GM18873 (cell line): Measurements from ENCODE around the gene HOXD4.

ENCODE experiments used
- ATAC-seq: cut with Tn5 transposase; IDR thresholded peaks from one replicate; pipeline ENCODE4 v1.9.1; 2021; ENCODE audit warnings: mild to moderate bottlenecking, moderate library complexity, moderate number of reproducible peaks; ENCODE audit not compliant: unreplicated experiment, low FRiP score

The HOXD4 gene

GRCh38 chr2:176112375-176113302 is 38.7 kb upstream of the HOXD4 start:
- no peak for ATAC-seq

- ATAC-seq, result no peak
Observed at GRCh38 chr2:176114120-176114929, 37.0 kb upstream of the HOXD4 start.

DNA sequence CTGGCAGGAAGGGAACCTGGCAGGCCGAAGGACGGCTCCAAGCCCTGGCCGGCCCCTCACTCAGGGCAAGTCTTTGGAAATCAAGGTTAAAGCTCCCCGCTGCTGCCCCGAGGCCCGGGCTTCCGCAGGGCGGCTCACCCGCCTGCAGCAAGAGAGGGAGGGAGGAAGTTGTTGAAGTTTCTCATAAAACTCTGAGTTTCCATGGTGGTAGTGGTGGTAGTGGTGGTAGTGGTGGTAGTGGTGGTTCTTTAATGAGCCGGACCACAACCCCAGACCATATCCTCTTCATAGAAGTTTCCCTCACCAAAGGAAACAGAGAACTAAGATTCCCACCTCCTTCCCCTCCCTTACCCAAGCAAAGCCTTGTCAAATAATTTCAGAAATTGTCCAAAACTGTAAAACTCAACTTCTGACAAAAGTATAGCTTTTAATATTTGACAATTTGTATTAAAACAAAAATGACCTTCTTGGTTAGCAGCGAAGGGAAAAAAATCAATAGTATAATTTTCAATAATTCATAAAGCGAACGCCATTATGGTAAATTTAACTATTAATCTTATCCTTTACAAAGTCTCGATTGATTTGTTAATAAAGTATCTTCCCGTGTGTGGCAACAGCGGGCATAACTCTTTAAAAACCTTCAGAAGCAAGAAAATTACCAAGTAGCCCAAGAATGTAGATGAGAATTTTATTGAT is 36.3 kb upstream of the HOXD4 start:
- no peak for ATAC-seq

- ATAC-seq, result no peak
Observed at GRCh38 chr2:176115883-176116813, 35.2 kb upstream of the HOXD4 start, which contains the start of gene HOXD10. Gene HOXD10, plus strand, starts transcription at chr2:176116778. Its CDS starts 56 bp downstream, at chr2:176116834.

DNA sequence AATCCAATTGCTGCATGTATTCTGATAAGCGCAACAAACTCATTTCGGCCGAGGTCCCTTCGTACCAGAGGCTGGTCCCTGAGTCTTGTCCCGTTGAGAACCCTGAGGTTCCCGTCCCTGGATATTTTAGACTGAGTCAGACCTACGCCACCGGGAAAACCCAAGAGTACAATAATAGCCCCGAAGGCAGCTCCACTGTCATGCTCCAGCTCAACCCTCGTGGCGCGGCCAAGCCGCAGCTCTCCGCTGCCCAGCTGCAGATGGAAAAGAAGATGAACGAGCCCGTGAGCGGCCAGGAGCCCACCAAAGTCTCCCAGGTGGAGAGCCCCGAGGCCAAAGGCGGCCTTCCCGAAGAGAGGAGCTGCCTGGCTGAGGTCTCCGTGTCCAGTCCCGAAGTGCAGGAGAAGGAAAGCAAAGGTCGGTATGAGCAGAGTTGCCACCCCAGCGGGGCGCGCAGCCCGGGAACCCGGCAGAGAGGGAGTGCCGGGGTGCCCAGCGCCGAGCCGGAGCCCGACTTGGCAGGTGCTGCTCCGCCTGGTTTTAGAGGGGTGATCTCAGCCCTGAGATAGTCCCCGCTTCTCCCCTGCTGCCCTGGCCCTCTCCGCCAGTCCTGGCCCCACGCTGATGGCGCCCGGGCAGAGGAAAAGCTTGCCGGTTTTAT is 34.1 kb upstream of the HOXD4 start:
- ATAC-seq, result no peak

DNA sequence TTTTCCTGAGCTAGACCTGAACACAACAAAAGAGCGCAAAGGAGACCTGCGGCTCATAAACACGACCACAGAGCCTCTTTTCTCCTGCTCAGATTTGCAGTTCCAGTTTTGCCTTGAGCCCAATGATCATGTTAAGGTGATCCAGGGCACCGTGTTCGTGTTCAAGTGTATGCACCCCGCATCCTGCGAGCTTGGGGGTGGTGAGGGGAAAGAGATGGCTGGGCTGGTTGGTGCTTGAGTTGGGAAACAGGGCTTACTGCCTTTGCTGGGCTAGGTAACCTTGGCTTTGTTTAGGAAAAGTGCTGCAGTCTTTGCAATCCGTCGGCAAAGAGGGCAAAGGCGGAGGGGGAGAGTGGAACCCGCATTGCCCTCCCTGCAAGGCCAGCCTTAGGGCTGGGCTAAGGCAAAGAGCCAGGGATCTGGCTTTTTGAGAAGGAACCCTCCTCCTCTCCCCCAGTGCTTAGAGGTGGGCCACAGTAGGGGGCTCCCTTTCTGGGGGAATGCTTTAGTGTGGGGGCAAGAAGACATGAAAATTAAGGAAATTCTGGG is 33.5 kb upstream of the HOXD4 start:
- ATAC-seq, result no peak

- ATAC-seq, result no peak
Observed at GRCh38 chr2:176118601-176119339, 32.6 kb upstream of the HOXD4 start.

DNA sequence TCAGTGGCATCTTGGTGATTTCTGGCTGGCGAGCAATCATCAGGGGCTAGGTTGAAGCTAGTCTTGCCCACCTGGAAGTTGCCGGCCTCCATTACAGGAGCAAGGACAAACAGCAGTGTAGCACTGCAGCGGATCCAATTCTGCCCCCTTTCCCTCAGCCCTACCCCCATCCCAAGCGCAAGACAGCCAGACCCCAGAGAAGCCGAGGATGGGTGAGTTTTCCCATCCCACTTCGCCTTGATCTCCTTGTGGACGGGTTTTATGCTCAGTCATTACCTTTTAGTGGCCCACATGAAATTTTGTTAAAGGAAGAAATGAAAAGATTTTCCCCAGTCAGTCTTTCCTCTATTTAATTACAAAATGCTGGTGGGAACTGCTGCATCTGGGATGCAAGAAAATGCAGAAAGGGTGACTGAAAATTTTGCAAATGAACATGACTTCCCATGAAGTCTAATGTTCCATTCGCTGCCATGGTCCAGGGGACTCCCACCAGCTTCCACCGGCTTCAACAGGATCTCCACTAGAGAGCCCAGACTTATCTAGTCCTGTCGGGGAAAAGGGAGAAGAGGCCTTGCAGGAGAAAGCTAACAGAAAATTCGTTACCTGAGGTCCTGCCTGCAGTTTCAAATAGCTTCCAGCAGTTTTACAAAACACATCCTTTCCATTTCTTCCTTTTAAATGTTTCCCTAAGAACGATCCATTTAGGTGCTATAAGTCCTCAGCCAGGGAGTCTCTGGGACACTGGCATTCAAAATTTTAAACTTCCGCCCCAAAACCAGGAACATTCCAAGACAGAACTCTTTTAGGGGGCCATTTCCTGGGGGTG is 30.8 kb upstream of the HOXD4 start:
- no peak for ATAC-seq

DNA sequence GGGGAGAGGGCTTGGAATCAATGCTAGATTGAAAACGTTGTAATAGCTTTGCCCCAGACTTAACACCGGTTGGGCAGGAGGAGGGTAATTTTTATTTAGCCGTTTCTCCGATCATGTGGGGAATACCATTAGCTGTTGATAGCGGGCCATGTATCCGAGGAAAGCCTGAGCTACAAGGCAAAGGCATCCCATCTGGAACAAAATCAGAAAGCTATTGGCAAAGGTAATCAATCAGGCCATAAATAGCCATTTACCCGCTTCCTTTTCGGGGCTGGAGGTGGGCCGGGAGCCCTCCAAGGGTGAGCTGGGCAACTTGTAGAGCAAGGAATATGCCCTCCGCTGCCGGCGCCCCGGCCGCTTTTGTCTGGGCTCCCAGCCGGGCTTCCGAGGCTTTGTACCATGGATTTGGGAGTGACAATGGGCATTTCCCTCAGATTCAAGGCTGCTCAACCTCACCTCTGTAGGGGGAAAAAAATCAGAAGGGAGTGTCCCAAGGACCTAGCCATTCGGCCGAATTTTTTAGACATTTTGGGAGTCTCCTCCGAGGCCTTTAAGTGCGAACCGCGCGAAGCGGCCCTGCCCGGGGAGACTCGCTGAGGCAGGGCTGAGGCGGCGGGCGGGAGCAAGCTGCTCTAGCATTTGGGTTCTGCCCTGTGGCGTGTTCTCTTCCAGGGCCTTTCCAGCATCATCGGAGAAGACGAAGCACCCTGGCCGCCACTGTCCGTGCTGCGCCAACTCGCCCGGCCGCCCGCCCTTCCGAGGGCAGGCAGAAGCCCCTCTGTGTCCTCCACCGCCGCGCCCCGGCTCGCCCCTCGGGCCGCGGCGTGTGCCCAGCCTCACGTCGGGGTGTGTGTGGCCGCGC is 29.9 kb upstream of the HOXD4 start:
- ATAC-seq, result no peak

DNA sequence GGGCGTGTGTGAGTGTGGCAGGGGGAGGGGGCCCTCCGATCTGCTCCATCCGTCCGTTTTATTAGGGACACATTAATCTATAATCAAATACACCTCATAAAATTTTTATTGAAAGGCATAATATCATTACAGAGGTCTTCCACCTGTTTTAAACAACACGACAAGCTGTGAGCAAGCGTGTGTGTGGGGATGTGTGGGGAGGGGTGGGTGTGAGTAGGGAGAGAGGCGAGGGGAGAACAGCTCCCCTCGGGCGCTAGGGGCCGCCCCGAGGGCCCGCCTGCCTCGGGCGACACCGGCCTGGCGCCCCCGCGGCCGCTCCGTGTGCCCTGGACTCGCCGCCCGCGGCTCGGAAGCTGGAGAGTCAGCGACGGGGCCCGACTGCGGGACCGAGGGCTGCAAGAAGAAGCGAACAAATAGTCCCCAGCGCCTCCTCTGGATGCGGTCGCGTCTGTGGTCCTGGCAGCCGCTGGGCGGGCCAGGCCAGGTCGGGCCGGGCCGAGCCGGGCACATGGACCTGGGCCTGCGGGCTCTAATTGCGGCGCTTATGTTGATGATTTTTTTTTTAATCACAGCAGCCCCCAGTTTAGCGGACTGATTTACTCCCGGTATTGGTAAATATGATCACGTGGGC is 29.2 kb upstream of the HOXD4 start:
- ATAC-seq, result no peak

DNA sequence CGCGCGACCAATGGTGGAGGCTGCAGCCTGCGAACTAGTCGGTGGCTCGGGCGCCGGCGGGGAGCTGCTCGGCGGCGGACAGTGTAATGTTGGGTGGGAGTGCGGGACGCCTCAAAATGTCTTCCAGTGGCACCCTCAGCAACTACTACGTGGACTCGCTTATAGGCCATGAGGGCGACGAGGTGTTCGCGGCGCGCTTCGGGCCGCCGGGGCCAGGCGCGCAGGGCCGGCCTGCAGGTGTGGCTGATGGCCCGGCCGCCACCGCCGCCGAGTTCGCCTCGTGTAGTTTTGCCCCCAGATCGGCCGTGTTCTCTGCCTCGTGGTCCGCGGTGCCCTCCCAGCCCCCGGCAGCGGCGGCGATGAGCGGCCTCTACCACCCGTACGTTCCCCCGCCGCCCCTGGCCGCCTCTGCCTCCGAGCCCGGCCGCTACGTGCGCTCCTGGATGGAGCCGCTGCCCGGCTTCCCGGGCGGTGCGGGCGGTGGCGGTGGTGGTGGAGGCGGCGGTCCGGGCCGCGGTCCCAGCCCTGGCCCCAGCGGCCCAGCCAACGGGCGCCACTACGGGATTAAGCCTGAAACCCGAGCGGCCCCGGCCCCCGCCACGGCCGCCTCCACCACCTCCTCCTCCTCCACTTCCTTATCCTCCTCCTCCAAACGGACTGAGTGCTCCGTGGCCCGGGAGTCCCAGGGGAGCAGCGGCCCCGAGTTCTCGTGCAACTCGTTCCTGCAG is 28.5 kb upstream of the HOXD4 start, which contains the start of gene HOXD9:
Gene HOXD9, plus strand, starts transcription at position 37 of the 728 bp plus-strand sequence. Its CDS starts 50 bp downstream, at position 87.
- ATAC-seq, result no peak

GRCh38 chr2:176123411-176124109 is 27.8 kb upstream of the HOXD4 start:
- no peak for ATAC-seq

- ATAC-seq, result no peak
Observed at GRCh38 chr2:176124110-176124946, 27.0 kb upstream of the HOXD4 start.
